ENCODE data around the gene DDX17.
"Not testable (repeated sequence)": the region's sequence is repeated elsewhere in the genome, so short reads cannot be mapped to it uniquely, and the experiment has no call there.

DDX17 gene

GRCh38 chr22:38487946-38488345 lies 18.2 kb downstream of the DDX17 start:
- in situ Hi-C loops (cut with MboI; ENCODE audit: low sequenced_read_pairs): loop anchor here (25.0 kb wide), 2 partner anchors 601 to 1976 kb away; partner anchors contain the start of gene FOXRED2
- Histone ChIP-seq H3K4me1 (no peaks in the 10 kb centered on the region), H3K9me3 (no peaks in the 10 kb centered on the region), H3K27me3 (ENCODE audit: low read depth) (no peaks in the 10 kb centered on the region), H3K36me3 (replicated peaks) (peaks cover 97% of the 10 kb centered on the region), H3K4me3 (no peak overlapping the region)
- no peak for DNase-seq (ENCODE audit: low spot score in 2 of 2)

- Histone ChIP-seq H3K9me3 (no peaks in the 10 kb centered on the region), H3K36me3 (replicated peaks) (peaks cover 97% of the 10 kb centered on the region), H3K27me3 (ENCODE audit: low read depth) (no peaks in the 10 kb centered on the region), H3K4me3 (no peak overlapping the region), H3K4me1 (no peaks in the 10 kb centered on the region)
- DNase-seq (ENCODE audit: low spot score in 2 of 2): no peak
- in situ Hi-C loops (cut with MboI; ENCODE audit: low sequenced_read_pairs): loop anchor here (25.0 kb wide), 2 partner anchors 598 to 1973 kb away; partner anchors contain the start of gene FOXRED2
Measured at GRCh38 chr22:38485783-38486182, 20.3 kb downstream of the DDX17 start.

- Histone ChIP-seq H3K27me3 (ENCODE audit: low read depth) (no peaks in the 10 kb centered on the region), H3K9me3 (no peaks in the 10 kb centered on the region), H3K4me3 (no peak overlapping the region), H3K36me3 (replicated peaks) (peaks cover 89% of the 10 kb centered on the region), H3K4me1 (no peaks in the 10 kb centered on the region)
- no peak for DNase-seq (ENCODE audit: low spot score in 2 of 2)
- in situ Hi-C loops (cut with MboI; ENCODE audit: low sequenced_read_pairs): loop anchor here (25.0 kb wide), 2 partner anchors 597 to 1972 kb away; partner anchors contain the start of gene FOXRED2
Measured at GRCh38 chr22:38484244-38484643, 21.9 kb downstream of the DDX17 start.

- in situ Hi-C loops (cut with MboI; ENCODE audit: low sequenced_read_pairs): loop anchor here (25.0 kb wide), 2 partner anchors 595 to 1970 kb away; partner anchors contain the start of gene FOXRED2
- peaks cover 76% of the 10 kb centered on the region for H3K36me3 ChIP-seq (replicated peaks)
Measured at GRCh38 chr22:38482662-38483308, 23.3 kb downstream of the DDX17 start.

GRCh38 chr22:38481871-38482332 lies 24.2 kb downstream of the DDX17 start:
- H3K9me3 ChIP-seq: no peaks in the 10 kb centered on the region
- DNase-seq (ENCODE audit: low spot score in 2 of 2): no peak
- H3K4me1 ChIP-seq: no peaks in the 10 kb centered on the region
- no peak overlapping the region for H3K4me3 ChIP-seq
- peaks cover 67% of the 10 kb centered on the region for H3K36me3 ChIP-seq (replicated peaks)
- no peaks in the 10 kb centered on the region for H3K27me3 ChIP-seq (ENCODE audit: low read depth)
- in situ Hi-C loops (cut with MboI; ENCODE audit: low sequenced_read_pairs): loop anchor here (25.0 kb wide), 2 partner anchors 595 to 1970 kb away; partner anchors contain the start of gene FOXRED2

More at GRCh38 chr22:38482662-38483308, 23.3 kb downstream of the DDX17 start:
- no peak for DNase-seq (ENCODE audit: low spot score in 2 of 2)
- H3K27me3 ChIP-seq (ENCODE audit: low read depth): no peaks in the 10 kb centered on the region
- no peak overlapping the region for H3K4me3 ChIP-seq
- no peaks in the 10 kb centered on the region for H3K9me3 ChIP-seq
- no peaks in the 10 kb centered on the region for H3K4me1 ChIP-seq

GRCh38 chr22:38481162-38481870 lies 24.8 kb downstream of the DDX17 start:
- Histone ChIP-seq H3K4me1 (no peaks in the 10 kb centered on the region), H3K36me3 (replicated peaks) (peaks cover 62% of the 10 kb centered on the region), H3K27me3 (ENCODE audit: low read depth) (no peaks in the 10 kb centered on the region), H3K9me3 (no peaks in the 10 kb centered on the region), H3K4me3 (no peak overlapping the region)
- no peak for DNase-seq (ENCODE audit: low spot score in 2 of 2)
- in situ Hi-C loops (cut with MboI; ENCODE audit: low sequenced_read_pairs): loop anchor here (25.0 kb wide), 2 partner anchors 594 to 1969 kb away; partner anchors contain the start of gene FOXRED2

GRCh38 chr22:38479096-38479837 lies 26.8 kb downstream of the DDX17 start:
- in situ Hi-C loops (cut with MboI; ENCODE audit: low sequenced_read_pairs): loop anchor here (25.0 kb wide), 2 partner anchors 592 to 1967 kb away; partner anchors contain the start of gene FOXRED2
- no peak for DNase-seq (ENCODE audit: low spot score in 2 of 2)
- H3K36me3 ChIP-seq (replicated peaks): peaks cover 44% of the 10 kb centered on the region

GRCh38 chr22:38477585-38477984 lies 28.5 kb downstream of the DDX17 start:
- no peaks in the 10 kb centered on the region for H3K9me3 ChIP-seq
- no peaks in the 10 kb centered on the region for H3K27me3 ChIP-seq (ENCODE audit: low read depth)
- no peaks in the 10 kb centered on the region for H3K4me1 ChIP-seq
- in situ Hi-C loops (cut with MboI; ENCODE audit: low sequenced_read_pairs): loop anchor here (25.0 kb wide), 2 partner anchors 590 to 1965 kb away; partner anchors contain the start of gene FOXRED2
- no peak overlapping the region for H3K4me3 ChIP-seq
- H3K36me3 ChIP-seq (replicated peaks): peaks cover 28% of the 10 kb centered on the region
- DNase-seq (ENCODE audit: low spot score in 2 of 2): no peak

More at GRCh38 chr22:38479096-38479837, 26.8 kb downstream of the DDX17 start:
- no peaks in the 10 kb centered on the region for H3K9me3 ChIP-seq
- H3K4me1 ChIP-seq: no peaks in the 10 kb centered on the region
- H3K4me3 ChIP-seq: no peak overlapping the region
- H3K27me3 ChIP-seq (ENCODE audit: low read depth): no peaks in the 10 kb centered on the region

- Histone ChIP-seq H3K36me3 (replicated peaks) (0 out of 2 replicates have a peak, but pooled peaks cover under 1% of the 10 kb centered on the region), H3K4me3 (no peak overlapping the region), H3K27me3 (ENCODE audit: low read depth) (no peaks in the 10 kb centered on the region), H3K9me3 (no peaks in the 10 kb centered on the region), H3K4me1 (no peaks in the 10 kb centered on the region)
- in situ Hi-C loops (cut with MboI; ENCODE audit: low sequenced_read_pairs): no loop called here
- DNase-seq (ENCODE audit: low spot score in 2 of 2): no peak
Measured at GRCh38 chr22:38474003-38474607, 32.0 kb downstream of the DDX17 start.

- Histone ChIP-seq H3K36me3 (replicated peaks) (no peaks in the 10 kb centered on the region), H3K4me1 (peaks cover 10% of the 10 kb centered on the region), H3K9me3 (no peaks in the 10 kb centered on the region), H3K4me3 (no peak overlapping the region), H3K27me3 (ENCODE audit: low read depth) (no peaks in the 10 kb centered on the region)
- in situ Hi-C loops (cut with MboI; ENCODE audit: low sequenced_read_pairs): no loop called here
- DNase-seq (ENCODE audit: low spot score in 2 of 2): no peak
Measured at GRCh38 chr22:38471237-38471636, 34.9 kb downstream of the DDX17 start.

GRCh38 chr22:38470179-38470578 lies 35.9 kb downstream of the DDX17 start:
- DNase-seq (ENCODE audit: low spot score in 2 of 2); H3K27me3 ChIP-seq (ENCODE audit: low read depth); H3K4me3 ChIP-seq; H3K36me3 ChIP-seq (replicated peaks); H3K9me3 ChIP-seq; H3K4me1 ChIP-seq; in situ Hi-C loops (cut with MboI; ENCODE audit: low sequenced_read_pairs): not testable (repeated sequence)

GRCh38 chr22:38469306-38469781 lies 36.8 kb downstream of the DDX17 start:
- H3K27me3 ChIP-seq (ENCODE audit: low read depth): no peaks in the 10 kb centered on the region
- in situ Hi-C loops (cut with MboI; ENCODE audit: low sequenced_read_pairs): loop anchor here (10.0 kb wide), 1 partner anchor 65 kb away; no protein-coding TSS in a partner anchor
- no peak overlapping the region for H3K4me3 ChIP-seq

More at GRCh38 chr22:38469306-38469781, 36.8 kb downstream of the DDX17 start:
- Histone ChIP-seq H3K36me3 (replicated peaks) (no peaks in the 10 kb centered on the region), H3K9me3 (no peaks in the 10 kb centered on the region), H3K4me1 (peaks cover 10% of the 10 kb centered on the region)
- no peak for DNase-seq (ENCODE audit: low spot score in 2 of 2)

Measured in HAP-1 (cell line).